Stimulated activated CD8-positive, alpha-beta memory T cell treated with anti-CD3 and anti-CD28 coated beads, Interleukin-15, amount 100 ng/mL, for 48 hours (primary cell): ENCODE data around the gene NUB1.
"Not testable (repeated sequence)": the region's sequence is repeated elsewhere in the genome, so short reads cannot be mapped to it uniquely, and the experiment has no call there.

Experiments
- DNase-seq, 2 donors: peaks; one replicate each; pipeline ENCODE4 v3.0.0-alpha.2; 2020; ENCODE audit warnings: low read depth in 2 of 2

The NUB1 gene

DNA sequence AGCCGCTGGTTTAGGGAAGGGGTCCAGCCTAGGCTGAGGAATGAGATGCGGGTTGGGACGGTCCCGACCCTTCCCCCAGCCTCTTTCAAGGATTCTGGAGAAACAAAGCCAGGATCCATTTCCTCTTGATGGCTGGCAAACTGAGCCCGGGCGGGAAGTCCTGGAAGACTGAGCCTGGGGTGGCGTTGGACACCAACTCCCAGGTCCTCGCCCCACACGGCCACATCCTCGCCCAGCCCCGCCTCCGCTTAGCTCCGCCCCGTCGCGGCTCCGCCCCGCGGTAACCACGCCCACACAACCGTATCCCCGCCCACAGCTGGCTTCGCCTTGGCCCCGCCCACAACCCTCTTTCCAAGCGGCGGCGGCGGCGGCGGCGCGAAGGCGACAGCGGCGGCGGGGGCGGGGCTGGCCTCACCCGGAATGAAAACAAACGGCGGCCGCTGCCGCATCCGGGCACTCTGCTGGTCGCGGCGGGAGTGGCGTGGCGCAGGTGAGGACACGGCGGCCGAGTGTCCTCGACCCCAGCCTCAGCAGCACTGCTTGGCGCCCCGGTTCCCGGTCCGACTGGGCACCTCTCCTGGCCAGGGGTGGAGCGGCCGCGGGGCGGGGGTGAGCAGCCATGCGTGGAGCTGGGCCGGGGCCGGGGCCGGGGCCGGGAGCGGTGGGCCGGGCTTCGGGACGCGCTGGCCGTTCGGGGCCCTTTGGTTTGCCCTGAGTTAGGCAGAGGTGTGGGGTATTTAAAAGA is at the start of gene NUB1:
Gene NUB1, plus strand, starts transcription at position 456 of the 745 bp plus-strand sequence. CDS start 3,538 bp downstream, outside the sequence.
- DNase-seq = peak; percentile 82 to 87

DNA sequence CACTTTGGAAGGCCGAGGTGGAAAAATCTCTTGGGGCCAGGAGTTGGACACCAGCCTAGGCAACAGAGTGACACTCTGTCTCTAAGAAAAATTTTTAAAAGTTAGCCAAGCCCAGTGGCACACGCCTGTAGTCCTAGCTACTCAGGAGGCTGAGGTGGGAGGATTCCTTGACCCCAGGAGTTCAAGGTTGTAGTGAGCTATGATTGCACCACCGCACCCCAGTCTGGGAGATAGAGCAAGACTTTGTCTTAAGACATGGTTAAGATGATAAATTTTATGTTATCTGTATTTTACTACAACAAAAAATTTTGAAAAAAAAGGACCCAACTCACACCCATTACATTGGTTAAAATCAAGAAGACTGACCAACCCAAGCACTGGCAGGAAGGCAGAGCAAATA is 48.8 kb upstream of the NUB1 start:
- DNase-seq = no peak

DNA sequence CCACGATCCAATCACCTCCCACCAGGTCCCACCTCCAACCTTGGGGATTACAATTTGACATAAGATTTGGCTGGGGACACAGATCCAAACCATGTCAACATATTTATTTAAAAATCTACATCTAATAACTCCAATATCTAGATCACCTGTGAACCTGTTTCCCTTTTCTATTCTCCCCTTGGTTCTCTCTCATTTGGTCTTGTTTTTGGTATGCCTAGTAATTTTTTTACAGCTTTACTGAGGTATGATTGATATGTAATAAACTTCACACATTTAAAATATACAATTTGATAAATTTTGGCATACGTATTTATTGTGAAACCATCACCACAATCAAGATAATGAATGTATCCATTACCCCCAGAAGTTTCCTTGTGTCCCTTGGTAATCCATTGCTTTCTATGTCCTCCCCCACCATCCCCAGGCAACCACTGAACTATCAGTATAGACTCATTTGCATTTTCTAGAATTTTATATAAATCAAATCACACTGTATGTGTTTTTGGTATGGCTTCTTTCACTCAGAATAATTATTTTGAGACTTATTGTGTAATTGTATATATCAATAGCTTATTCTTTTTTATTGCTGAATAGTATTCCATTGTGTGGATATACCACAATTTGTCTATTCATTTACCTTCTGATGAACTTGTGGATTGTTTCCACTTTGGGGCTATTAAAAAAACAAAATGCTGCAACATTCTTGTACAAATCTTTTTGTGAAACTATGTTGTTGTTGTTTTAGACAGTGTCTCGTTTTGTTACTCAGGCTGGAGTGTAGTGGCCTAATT is 45.2 kb upstream of the NUB1 start:
- no peak for DNase-seq

DNA sequence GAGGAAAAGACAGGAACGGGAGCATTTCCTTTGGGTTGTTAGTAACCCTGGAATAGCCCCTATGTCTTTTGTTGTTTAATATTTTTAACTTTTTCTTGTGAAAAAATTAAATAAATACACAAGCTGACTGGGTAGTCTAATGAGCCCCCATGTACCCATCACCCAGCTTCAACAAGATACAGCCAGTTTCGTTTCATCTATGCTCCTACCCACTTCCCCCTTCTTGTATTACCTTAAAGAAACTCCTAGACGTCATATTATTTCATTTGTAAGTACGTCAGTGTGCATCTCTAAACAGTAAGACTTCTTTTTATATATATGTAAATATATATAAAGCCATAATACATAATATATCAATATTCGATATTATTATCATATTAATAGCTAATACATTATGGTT is 42.8 kb upstream of the NUB1 start:
- no peak for DNase-seq

GRCh38 chr7:151299530-151299929 is 42.1 kb upstream of the NUB1 start:
- DNase-seq = no peak

DNA sequence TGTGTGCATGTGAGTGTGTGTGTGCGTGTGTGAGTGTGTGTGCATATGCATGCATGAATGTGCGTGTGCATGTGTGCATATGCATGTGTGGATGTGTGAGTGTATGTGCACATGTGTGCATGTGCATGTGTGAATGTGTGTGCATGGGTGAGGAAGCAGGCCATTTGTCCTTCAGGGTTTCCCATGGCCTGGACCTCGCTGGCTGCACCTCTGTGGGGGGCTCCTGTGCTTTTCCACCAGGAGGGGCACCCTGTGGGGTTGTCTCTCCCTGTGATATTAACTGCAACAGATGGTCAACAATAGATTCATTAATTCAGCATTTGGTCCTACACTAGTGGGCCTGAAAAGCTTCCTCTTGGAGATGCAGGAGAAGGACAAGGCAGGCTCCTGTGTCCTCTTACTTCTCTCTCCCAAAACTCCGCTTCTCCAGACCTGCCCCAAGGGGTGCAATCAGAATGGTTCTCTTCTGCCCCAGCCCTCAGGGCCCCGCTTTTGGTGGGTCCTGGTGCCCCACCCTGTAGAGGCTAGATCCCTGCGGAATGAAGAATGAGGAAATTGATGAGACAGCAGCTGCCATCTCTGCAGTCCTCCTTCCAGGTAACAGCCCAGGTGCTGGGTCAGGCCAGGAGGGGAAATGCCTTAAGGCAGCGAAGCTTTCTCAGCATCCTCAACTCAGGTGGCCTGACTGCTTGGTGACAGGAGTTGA is 41.5 kb upstream of the NUB1 start:
- DNase-seq = no peak

- DNase-seq = no peak
These were observed 39.8 kb upstream of the NUB1 start for GRCh38 chr7:151301471-151302462.

DNA sequence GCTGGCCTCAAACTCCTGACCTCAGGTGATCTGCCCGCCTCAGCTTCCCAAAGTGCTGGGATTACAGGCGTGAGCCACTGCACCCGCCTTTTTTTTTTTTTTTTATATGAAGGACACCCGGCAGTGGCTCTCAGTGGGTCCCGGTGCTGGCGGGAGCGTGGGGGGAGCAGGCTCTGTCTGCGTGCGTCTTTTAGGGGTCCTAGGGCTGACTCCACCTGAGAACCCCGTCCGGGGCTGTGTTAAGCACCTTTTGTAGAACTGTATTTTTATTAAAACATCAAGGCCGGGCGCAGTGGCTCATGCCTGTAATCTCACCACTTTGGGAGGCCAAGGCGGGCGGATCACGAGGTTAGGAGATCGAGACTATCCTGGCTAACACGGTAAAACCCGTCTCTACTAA is 37.4 kb upstream of the NUB1 start:
- DNase-seq = not testable (repeated sequence)

DNA sequence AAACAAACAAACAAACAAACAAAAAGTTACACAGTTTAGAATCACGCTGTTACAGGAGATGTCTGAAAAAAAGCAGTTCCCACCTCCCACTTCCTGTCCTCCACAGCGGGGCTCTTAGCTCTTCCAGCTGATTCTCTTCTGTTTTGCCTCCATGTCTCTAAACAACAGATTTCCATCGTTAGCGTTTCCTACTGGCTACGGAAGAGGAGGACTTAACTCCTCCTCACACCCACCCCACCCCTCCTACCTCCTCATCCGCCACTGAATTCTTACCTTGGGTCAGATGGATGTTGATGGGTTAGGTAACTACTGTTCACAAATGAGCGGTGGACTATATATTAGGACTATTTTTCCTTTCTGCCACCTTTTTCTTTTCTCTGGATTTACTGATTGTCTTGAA is 36.8 kb upstream of the NUB1 start:
- DNase-seq = no peak

DNA sequence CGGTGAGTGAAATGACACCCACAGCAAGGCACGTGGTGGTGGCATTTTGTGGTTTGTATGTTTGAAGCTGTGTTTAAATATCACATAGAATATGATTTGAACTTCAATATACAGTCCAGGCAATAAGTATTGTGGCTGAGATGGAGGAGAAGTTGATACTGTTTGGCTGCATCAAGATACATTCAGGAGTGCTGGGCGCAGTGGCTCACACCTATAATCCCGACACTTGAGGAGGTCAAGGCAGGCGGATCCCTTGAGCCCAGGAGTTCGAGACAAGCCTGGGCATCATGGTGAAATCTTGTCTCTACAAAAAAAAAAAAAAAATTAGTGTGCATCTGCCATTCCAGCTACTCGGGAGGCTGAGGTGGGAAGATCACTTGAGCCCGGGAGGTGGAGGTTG is 35.2 kb upstream of the NUB1 start:
- DNase-seq = no peak

- no peak for DNase-seq
These were observed 34.8 kb upstream of the NUB1 start for GRCh38 chr7:151306860-151307259.

DNA sequence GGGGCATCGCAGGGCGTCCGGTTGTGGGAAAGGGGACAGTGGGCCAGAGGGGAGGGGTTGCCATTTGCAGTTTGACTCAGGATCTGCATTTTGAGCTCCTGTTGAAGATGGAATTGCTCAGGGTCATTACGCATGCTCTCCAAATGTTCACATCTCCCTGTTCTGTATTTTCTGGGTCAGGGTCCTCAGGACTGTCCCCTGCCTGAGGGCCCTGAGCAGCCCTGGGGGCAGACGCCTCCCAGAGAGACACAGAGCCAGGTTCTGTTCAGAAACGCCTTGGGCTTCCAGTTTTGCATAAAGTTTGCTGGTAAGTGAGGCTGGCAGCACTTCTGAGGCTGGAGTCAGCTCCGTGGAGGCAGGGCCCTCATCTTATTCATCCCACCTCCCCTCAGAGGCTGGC is 34.1 kb upstream of the NUB1 start:
- DNase-seq = no peak

GRCh38 chr7:151308256-151308655 is 33.4 kb upstream of the NUB1 start:
- no peak for DNase-seq

GRCh38 chr7:151308791-151309190 is 32.8 kb upstream of the NUB1 start:
- DNase-seq = no peak

DNA sequence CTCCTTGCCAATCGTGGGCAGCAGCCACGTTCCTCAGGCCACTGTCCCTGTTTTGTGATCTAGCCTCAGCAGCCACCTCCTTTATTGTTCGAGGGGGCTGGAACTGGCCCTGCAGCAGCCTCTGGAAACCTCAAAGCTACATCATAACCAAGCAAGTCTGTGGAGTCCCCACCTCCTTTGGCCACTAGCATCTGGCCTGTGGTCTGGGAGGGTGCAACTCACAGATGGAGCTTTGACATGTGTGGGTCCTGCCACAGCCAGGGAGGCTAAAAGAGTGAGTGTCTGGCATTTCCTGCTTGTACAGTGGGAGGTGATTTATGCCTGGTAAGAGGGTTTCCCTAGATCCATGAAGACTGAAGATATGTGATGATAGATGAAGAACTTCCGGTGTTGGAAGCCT is 32.3 kb upstream of the NUB1 start:
- DNase-seq = no peak

DNA sequence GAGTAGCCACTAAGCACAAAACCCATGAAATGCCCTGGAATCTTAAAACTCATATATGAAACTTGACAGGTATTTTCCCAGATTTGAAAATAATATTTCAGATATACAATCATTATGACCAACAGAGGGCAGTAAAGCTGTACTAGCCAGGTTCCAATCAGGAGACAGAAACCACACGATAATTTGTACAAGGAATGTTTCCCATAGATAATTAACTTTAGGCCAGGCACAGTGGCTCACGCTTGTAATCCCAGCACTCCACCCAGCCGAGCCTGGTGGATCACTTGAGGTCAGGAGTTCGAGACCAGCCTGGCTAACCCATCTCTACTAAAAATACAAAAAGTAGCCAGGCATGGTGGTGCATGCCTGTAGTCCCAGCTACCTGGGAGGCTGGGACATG is 31.0 kb upstream of the NUB1 start:
- no peak for DNase-seq

- DNase-seq = peak in 1 of 2 donors; percentile 8
These were observed 30.2 kb upstream of the NUB1 start for GRCh38 chr7:151311294-151311864.

GRCh38 chr7:151312356-151312755 is 29.3 kb upstream of the NUB1 start:
- DNase-seq = no peak

DNA sequence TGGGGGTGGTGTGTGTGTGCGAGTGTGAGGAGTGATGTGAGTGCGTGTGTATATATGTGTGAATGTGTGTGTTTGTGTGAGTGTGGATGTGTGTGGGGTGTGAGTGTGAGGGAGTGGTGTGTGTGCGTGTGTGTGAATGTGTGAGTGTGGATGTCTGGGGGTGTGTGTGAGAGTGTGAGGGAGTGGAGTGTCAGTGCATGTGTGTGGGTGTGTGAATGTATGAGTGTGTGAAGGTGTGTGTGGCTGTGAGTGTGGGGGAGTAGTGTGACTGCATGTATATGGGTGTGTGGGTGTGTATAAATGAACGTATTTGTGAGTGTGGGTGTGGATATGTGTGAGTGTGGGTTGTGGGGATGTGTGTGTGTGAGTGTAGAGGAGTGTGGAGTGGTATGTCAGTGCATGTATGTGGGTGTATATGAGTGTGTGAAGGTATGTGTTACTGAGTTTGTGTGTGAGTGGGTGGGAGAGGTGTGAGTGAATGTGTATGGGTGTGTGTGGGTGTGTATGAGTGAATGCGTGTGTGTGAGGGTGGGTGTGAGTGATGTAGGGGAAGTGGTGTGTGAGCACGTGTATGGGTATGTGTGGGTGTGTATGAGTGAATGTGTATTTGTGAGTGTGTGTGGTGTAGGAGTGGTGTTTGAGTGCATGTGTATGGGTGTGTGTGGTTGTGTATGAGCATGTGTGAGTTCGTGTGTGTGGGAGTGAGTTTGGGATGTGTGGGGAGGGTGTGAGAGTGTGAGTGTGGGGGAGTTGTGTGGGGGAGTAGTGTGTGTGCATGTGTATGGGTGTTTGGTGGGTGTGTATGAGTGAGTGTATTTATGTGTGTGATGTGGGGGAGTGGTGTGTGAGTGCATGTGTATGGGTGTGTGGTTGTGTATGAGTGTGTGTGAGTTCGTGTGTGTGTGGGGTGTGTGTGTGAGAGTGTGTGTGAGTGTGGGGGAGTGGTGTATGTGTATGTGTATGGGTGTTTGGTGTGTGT is 28.5 kb upstream of the NUB1 start:
- no peak for DNase-seq

DNA sequence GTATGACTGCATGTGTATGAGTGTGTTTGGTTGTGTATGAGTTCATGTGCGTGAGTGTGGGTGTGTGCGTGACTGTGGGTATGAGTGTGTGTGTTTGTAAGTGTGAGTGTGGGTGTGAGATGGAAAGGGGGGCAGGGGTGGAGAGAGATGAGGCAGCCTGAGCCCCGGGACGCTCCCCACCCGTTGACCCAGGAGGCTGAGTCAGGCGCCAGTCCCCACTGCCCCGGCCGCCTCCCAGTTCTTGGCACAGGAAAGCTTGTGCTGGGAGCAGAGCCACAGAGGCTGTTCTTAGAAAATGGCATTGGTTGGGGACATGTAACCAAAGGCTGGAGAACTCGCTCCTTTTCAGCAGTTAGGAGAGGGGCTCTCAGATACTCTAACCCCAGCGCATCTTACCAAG is 27.8 kb upstream of the NUB1 start:
- peak in 1 of 2 donors; percentile 1 for DNase-seq
